ENCODE measurements around the gene GALR2.

- TF ChIP-seq USF1 (IDR thresholded peaks at IDR 0.05; ENCODE audit: borderline replicate concordance, extremely low read length, insufficient read depth, low read depth, low read length) (no peak), TCF7 (IDR thresholded peaks at IDR 0.05; ENCODE audit: borderline replicate concordance) (no peak), EZH2 (IDR thresholded peaks at IDR 0.05; ENCODE audit: borderline replicate concordance, control insufficient read depth, low read depth, low read length) (no peak), SMC3 (IDR thresholded peaks at IDR 0.05; ENCODE audit: borderline replicate concordance, low read length) (no peak), SP1 (IDR thresholded peaks at IDR 0.05; ENCODE audit: low read depth, low read length) (no peak), CREB1 (IDR thresholded peaks at IDR 0.05; ENCODE audit: low read depth) (0 out of 2 replicates have a peak, but pooled peaks have one; percentile 37), REST (IDR thresholded peaks at IDR 0.05; ENCODE audit: low read depth, low read length) (no peak), POLR2A (IDR thresholded peaks at IDR 0.05; ENCODE audit: low read depth, low read length) (no peak), ATF7 (IDR thresholded peaks at IDR 0.05; ENCODE audit: low read depth) (no peak), USF2 (IDR thresholded peaks at IDR 0.05; ENCODE audit: borderline replicate concordance, low read depth, low read length) (no peak), RCOR1 (conservative IDR thresholded peaks at IDR 0.05; ENCODE audit: low read depth, low read length) (no peak), E4F1 (IDR thresholded peaks at IDR 0.05; ENCODE audit: borderline replicate concordance, partially characterized antibody) (no peak), CTCF (IDR thresholded peaks at IDR 0.05 in 2 of 3, conservative IDR thresholded peaks at IDR 0.05 in 1 of 3; ENCODE audit: control insufficient read depth in 2 of 3, extremely low read depth in 1 of 3, insufficient read depth in 1 of 3, low read depth in 3 of 3, low read length in 3 of 3) (no peak), BRCA1 (IDR thresholded peaks at IDR 0.05; ENCODE audit: low read depth, low read length) (no peak)
Measured at GRCh38 chr17:76038050-76038449, 36.5 kb upstream of the GALR2 start.

Measured in GM12878 (cell line).